GM04503 (cell line): ENCODE data around the gene ADISSP.

Source experiments
- DNase-seq: peaks from one replicate; pipeline ENCODE4 v3.0.0-alpha.2; 2012; ENCODE audit warnings: low read depth

Gene ADISSP

GRCh38 chr20:3714092-3714491 lies 53.5 kb downstream of the ADISSP start:
- no peak for DNase-seq

GRCh38 chr20:3712279-3712873 lies 55.2 kb downstream of the ADISSP start, which contains the start of gene SIGLEC1:
SIGLEC1 (minus strand) TSS chr20:3712600; CDS start chr20:3707128, 5,472 bp downstream.
- DNase-seq, result no peak

GRCh38 chr20:3711484-3711941 lies 56.0 kb downstream of the ADISSP start:
- DNase-seq, result no peak

GRCh38 chr20:3710703-3711483 lies 56.7 kb downstream of the ADISSP start:
- DNase-seq, result no peak

- DNase-seq, result no peak
Measured at GRCh38 chr20:3710011-3710466, 57.5 kb downstream of the ADISSP start.

- DNase-seq, result no peak
Measured at GRCh38 chr20:3707508-3707899, 60.0 kb downstream of the ADISSP start.

- DNase-seq, result no peak
Measured at GRCh38 chr20:3706774-3707507, 60.6 kb downstream of the ADISSP start.

- DNase-seq, result no peak
Measured at GRCh38 chr20:3705970-3706739, 61.4 kb downstream of the ADISSP start.

GRCh38 chr20:3705491-3705969 lies 62.0 kb downstream of the ADISSP start:
- no peak for DNase-seq

GRCh38 chr20:3704087-3704486 lies 63.5 kb downstream of the ADISSP start:
- DNase-seq, result no peak
